Naive thymus-derived CD4-positive, alpha-beta T cell (primary cell): ENCODE data around the gene PATE3. TPM values are rescaled to one million over a fixed set of nuclear protein-coding genes. Genes with fewer than 3 reads are reported as not detected.

Experiments
- ATAC-seq: fragments of 150-1000 bp; cut with Tn5 transposase; 2 replicates; pipeline ENCODE4 v1.10.0; 2021; ENCODE audit warnings: mild to moderate bottlenecking, moderate library complexity
- CTCF ChIA-PET: fragments of 350-600 bp; sonication (Branson Sonifier 250); formaldehyde crosslinking; loops from one replicate; lab custom pipeline; 2021; ENCODE audit warnings: antibody characterized with exemption; lab: Charles Lee
- POLR2A ChIA-PET: fragments of 350-600 bp; sonication (Branson Sonifier 250); formaldehyde crosslinking; loops from one replicate; lab custom pipeline; 2021; ENCODE audit warnings: antibody characterized with exemption, inconsistent platforms; lab: Charles Lee
- DNase-seq, 9 donors: peaks; one replicate each; pipeline versions ENCODE4 v3.0.0 to v3.0.0-alpha.2; 2020 to 2022; ENCODE audit warnings: mixed read lengths in 1 of 9
- H3K27ac ChIP-seq: one replicate; pipeline ENCODE4 v1.7.0; 2013; ENCODE audit warnings: mild to moderate bottlenecking, low read depth, low read length, moderate library complexity
- H3K27me3 ChIP-seq, 2 donors: one replicate each; pipeline ENCODE4 v1.7.0; 2013; ENCODE audit warnings: low read length in 2 of 2, mild to moderate bottlenecking in 2 of 2, moderate library complexity in 2 of 2; ENCODE audit not compliant: control insufficient read depth in 2 of 2, insufficient read depth in 2 of 2
- H3K36me3 ChIP-seq, 3 experiments: 1 replicate in 2 of 3; 2 replicates in 1 of 3; pipeline ENCODE4 v1.7.0; 2013; ENCODE audit warnings: low read length in 3 of 3, mild to moderate bottlenecking in 3 of 3, moderate library complexity in 1 of 3; ENCODE audit not compliant: insufficient read depth in 3 of 3, control insufficient read depth in 2 of 3
- H3K4me1 ChIP-seq, 2 donors: one replicate each; pipeline ENCODE4 v1.7.0; 2013; ENCODE audit warnings: low read length in 2 of 2, mild to moderate bottlenecking in 2 of 2, moderate library complexity in 1 of 2; ENCODE audit not compliant: control insufficient read depth in 2 of 2, insufficient read depth in 2 of 2
- H3K4me3 ChIP-seq: 2 replicates; pipeline ENCODE4 v1.7.0; 2013; ENCODE audit warnings: mild to moderate bottlenecking, low read length
- H3K9me3 ChIP-seq, 3 experiments: 1 replicate in 2 of 3; 2 replicates in 1 of 3; pipeline ENCODE4 v1.7.0; 2013; ENCODE audit warnings: low read length in 3 of 3; ENCODE audit not compliant: control insufficient read depth in 2 of 3
- H3K27ac Mint-ChIP-seq, 9 donors: one replicate each; pipeline ENCODE4 v1.8.0; 2020 to 2022; ENCODE audit warnings: mixed read lengths in 9 of 9, mild to moderate bottlenecking in 8 of 9, moderate library complexity in 5 of 9, inconsistent platforms in 2 of 9
- H3K27me3 Mint-ChIP-seq, 5 donors: one replicate each; pipeline ENCODE4 v1.8.0; 2021 to 2022; ENCODE audit warnings: mixed read lengths in 5 of 5, mild to moderate bottlenecking in 1 of 5
- H3K36me3 Mint-ChIP-seq, 5 donors: one replicate each; pipeline ENCODE4 v1.8.0; 2020 to 2022; ENCODE audit warnings: mixed read lengths in 5 of 5, mild to moderate bottlenecking in 3 of 5, inconsistent platforms in 1 of 5
- H3K4me1 Mint-ChIP-seq, 7 donors: one replicate each; pipeline ENCODE4 v1.8.0; 2020 to 2022; ENCODE audit warnings: mixed read lengths in 7 of 7, mild to moderate bottlenecking in 3 of 7, inconsistent platforms in 1 of 7
- H3K4me3 Mint-ChIP-seq, 10 donors: one replicate each; pipeline ENCODE4 v1.8.0; 2020 to 2022; ENCODE audit warnings: mild to moderate bottlenecking in 10 of 10, mixed read lengths in 10 of 10, moderate library complexity in 6 of 10, inconsistent platforms in 2 of 10
- H3K9me3 Mint-ChIP-seq, 11 donors: one replicate each; pipeline ENCODE4 v1.8.0; 2020 to 2022; ENCODE audit warnings: mixed read lengths in 11 of 11, mild to moderate bottlenecking in 4 of 11, inconsistent platforms in 1 of 11, moderate library complexity in 1 of 11
- intact Hi-C, 2 donors: fragments of 100-400 bp; cut with micrococcal nuclease; formaldehyde crosslinking; loops; one replicate each; pipeline ENCODE4 v1.15.1; 2023
- polyA plus RNA-seq, 2 donors: library from polyadenylated mRNA; unstranded; fragments of 300-500 nt; fragmentation: Illumina TruSeq; gene quantifications; one replicate each; pipeline ENCODE4 v1.2.3, GENCODE V29; 2021
- total RNA-seq, 6 experiments: library from RNA in 5 of 6; stranded (reverse) in 5 of 6; gene quantifications; 1 replicate in 5 of 6; 2 replicates in 1 of 6; pipeline ENCODE4 v1.2.3 and lab custom pipeline; 2021 to 2026

PATE3 gene
- total and polyA plus RNA-seq, 7 experiments from 2014 or later: not detected

DNA sequence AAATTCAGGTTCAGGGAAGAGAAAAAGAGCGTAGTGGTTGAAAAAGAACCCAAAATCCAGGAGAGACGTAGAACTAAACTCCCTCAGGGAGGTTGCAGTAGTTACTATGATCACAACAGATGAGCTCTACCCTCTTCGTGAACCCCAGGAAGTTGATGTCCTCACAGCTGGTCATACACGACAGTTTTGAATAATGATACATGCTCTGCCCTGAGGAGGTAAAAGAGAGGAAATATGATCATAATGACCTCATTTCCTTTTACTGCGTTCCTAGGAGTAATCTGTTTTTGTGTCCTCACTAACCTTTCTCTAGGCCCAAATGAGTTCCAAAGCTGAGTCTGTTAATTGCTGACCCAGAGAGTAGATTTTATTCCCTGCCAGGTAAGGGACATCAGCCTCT lies 10.6 kb upstream of the PATE3 start:
- peaks cover 3 to 49% (median 12%) of the 10 kb centered on the region in 5 donors for H3K27me3 Mint-ChIP-seq
- no peaks in the 10 kb centered on the region for H3K4me1 ChIP-seq
- no peak overlapping the region for H3K4me3 ChIP-seq
- H3K4me3 Mint-ChIP-seq: no peak overlapping the region
- ChIA-PET CTCF (no interaction called here), POLR2A (no interaction called here)
- intact Hi-C loops: no loop called here
- ATAC-seq (peak; percentile 63), DNase-seq (no peak)
- H3K27ac Mint-ChIP-seq: peak overlapping the region in 1 of 9 donors; percentile 4
- H3K36me3 Mint-ChIP-seq: no peaks in the 10 kb centered on the region
- H3K9me3 Mint-ChIP-seq: peaks cover 0 to 5% (median 2%) of the 10 kb centered on the region in 11 donors
- H3K4me1 Mint-ChIP-seq: peaks cover 0 to 15% (median 0%) of the 10 kb centered on the region in 7 donors
- no peaks in the 10 kb centered on the region for H3K27me3 ChIP-seq
- no peak overlapping the region for H3K27ac ChIP-seq
- no peaks in the 10 kb centered on the region for H3K36me3 ChIP-seq
- H3K9me3 ChIP-seq: no peaks in the 10 kb centered on the region

GRCh38 chr11:125778728-125779127 lies 9.2 kb upstream of the PATE3 start, which contains the start of gene PATE2:
Gene PATE2 (minus strand): TSS chr11:125778828. CDS start chr11:125778773, 55 bp downstream.
- DNase-seq (no peak), ATAC-seq (no peak)
- H3K27ac Mint-ChIP-seq: peak within 1 kb of the TSS in 1 of 9 donors; percentile 4
- CTCF ChIA-PET: no interaction called here
- intact Hi-C loops: no loop called here
- H3K27ac ChIP-seq: no peak within 1 kb of the TSS
- H3K36me3 Mint-ChIP-seq: no peaks in the 10 kb centered on the region
- H3K27me3 Mint-ChIP-seq: peaks cover 3 to 43% (median 12%) of the 10 kb centered on the region in 5 donors
- H3K9me3 Mint-ChIP-seq: peaks cover 0 to 8% (median 2%) of the 10 kb centered on the region in 11 donors
- POLR2A ChIA-PET: no interaction called here
- H3K4me1 ChIP-seq: no peaks in the 10 kb centered on the region
- no peaks in the 10 kb centered on the region for H3K36me3 ChIP-seq
- no peak within 1 kb of the TSS for H3K4me3 ChIP-seq
- no peaks in the 10 kb centered on the region for H3K27me3 ChIP-seq
- H3K9me3 ChIP-seq: no peaks in the 10 kb centered on the region
- H3K4me1 Mint-ChIP-seq: peaks cover 0 to 16% (median 0%) of the 10 kb centered on the region in 7 donors
- H3K4me3 Mint-ChIP-seq: no peak within 1 kb of the TSS

GRCh38 chr11:125784678-125785077 lies 3.2 kb upstream of the PATE3 start:
- POLR2A ChIA-PET: no interaction called here
- H3K9me3 ChIP-seq: no peaks in the 10 kb centered on the region
- DNase-seq (peak in 3 of 9 donors; percentile 8 to 45 (median 20)), ATAC-seq (peak; percentile 60)
- H3K4me3 ChIP-seq: no peak overlapping the region
- Mint-ChIP-seq H3K4me1 (peaks cover 0 to 19% (median 0%) of the 10 kb centered on the region in 7 donors), H3K9me3 (peaks cover 0 to 8% (median 2%) of the 10 kb centered on the region in 11 donors), H3K4me3 (peak overlapping the region in 1 of 10 donors; percentile 18), H3K36me3 (no peaks in the 10 kb centered on the region), H3K27ac (peak overlapping the region in 1 of 9 donors; percentile 48), H3K27me3 (peaks cover 0 to 19% (median 7%) of the 10 kb centered on the region in 5 donors)
- no peaks in the 10 kb centered on the region for H3K27me3 ChIP-seq
- H3K36me3 ChIP-seq: no peaks in the 10 kb centered on the region
- CTCF ChIA-PET: interaction anchor here (0.6 kb wide), 1 partner anchor 378 kb away, joined by 5 read pairs; no protein-coding TSS in a partner anchor
- peaks cover 0 to 4% of the 10 kb centered on the region in 2 donors for H3K4me1 ChIP-seq
- no peak overlapping the region for H3K27ac ChIP-seq
- intact Hi-C loops: no loop called here

DNA sequence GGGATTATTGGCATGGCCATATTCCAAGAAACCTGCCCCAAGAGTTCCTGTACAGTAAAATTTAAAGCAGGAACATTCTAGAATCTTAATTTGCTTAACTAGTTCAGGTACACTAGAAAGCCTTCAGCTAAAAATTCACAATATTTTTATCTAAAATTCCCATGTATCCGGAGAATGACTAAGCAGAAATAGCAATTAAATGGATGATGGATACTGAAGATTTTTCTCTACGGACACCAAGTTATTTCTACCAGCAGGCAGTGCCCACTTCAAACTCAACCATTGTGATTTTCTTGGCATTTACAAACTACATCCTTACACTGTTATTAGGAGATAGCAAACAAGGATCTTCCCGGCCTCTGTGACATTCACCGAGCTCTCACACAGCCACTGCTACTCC lies 2.9 kb downstream of the PATE3 start:
- intact Hi-C loops: no loop called here
- no peak for ATAC-seq
- no peak overlapping the region for H3K27ac Mint-ChIP-seq

GRCh38 chr11:125797641-125798040 lies 9.7 kb downstream of the PATE3 start:
- Histone ChIP-seq H3K27me3 (no peaks in the 10 kb centered on the region), H3K27ac (no peak overlapping the region), H3K36me3 (no peaks in the 10 kb centered on the region), H3K4me3 (no peak overlapping the region), H3K9me3 (peaks cover 0 to 19% (median 4%) of the 10 kb centered on the region in 3 experiments), H3K4me1 (no peaks in the 10 kb centered on the region)
- DNase-seq (no peak), ATAC-seq (no peak)
- H3K27me3 Mint-ChIP-seq: peaks cover 0 to 42% (median 17%) of the 10 kb centered on the region in 5 donors
- H3K36me3 Mint-ChIP-seq: peaks cover 0 to 23% (median under 1%) of the 10 kb centered on the region in 5 donors
- ChIA-PET POLR2A (no interaction called here), CTCF (no interaction called here)
- no peak overlapping the region for H3K4me3 Mint-ChIP-seq
- no peaks in the 10 kb centered on the region for H3K4me1 Mint-ChIP-seq
- intact Hi-C loops: no loop called here
- peaks cover 11 to 94% (median 46%) of the 10 kb centered on the region in 11 donors for H3K9me3 Mint-ChIP-seq
- H3K27ac Mint-ChIP-seq: no peak overlapping the region

More for the DNA sequence above, 2.9 kb downstream of the PATE3 start:
- CTCF ChIA-PET: no interaction called here
- peaks cover 0 to 3% (median 0%) of the 10 kb centered on the region in 3 experiments for H3K9me3 ChIP-seq
- H3K36me3 ChIP-seq: no peaks in the 10 kb centered on the region
- POLR2A ChIA-PET: no interaction called here
- H3K4me3 ChIP-seq: no peak overlapping the region
- Mint-ChIP-seq H3K36me3 (peaks cover 0 to 8% (median 0%) of the 10 kb centered on the region in 5 donors), H3K4me3 (no peak overlapping the region), H3K27me3 (peaks cover 0 to 20% (median 10%) of the 10 kb centered on the region in 5 donors), H3K9me3 (peaks cover 0 to 33% (median 16%) of the 10 kb centered on the region in 11 donors), H3K4me1 (peaks cover 0 to 12% (median 0%) of the 10 kb centered on the region in 7 donors)
- no peaks in the 10 kb centered on the region for H3K27me3 ChIP-seq
- H3K27ac ChIP-seq: no peak overlapping the region
- DNase-seq: no peak
- H3K4me1 ChIP-seq: no peaks in the 10 kb centered on the region

- Mint-ChIP-seq H3K4me3 (no peak overlapping the region), H3K27ac (no peak overlapping the region), H3K4me1 (no peaks in the 10 kb centered on the region), H3K27me3 (peaks cover 0 to 32% (median 8%) of the 10 kb centered on the region in 5 donors), H3K36me3 (peaks cover 0 to 23% (median 3%) of the 10 kb centered on the region in 5 donors), H3K9me3 (peaks cover 18 to 87% (median 47%) of the 10 kb centered on the region in 11 donors)
- no peaks in the 10 kb centered on the region for H3K27me3 ChIP-seq
- ATAC-seq (no peak), DNase-seq (no peak)
- H3K9me3 ChIP-seq: peaks cover 0 to 26% (median 4%) of the 10 kb centered on the region in 3 experiments
- no peak overlapping the region for H3K27ac ChIP-seq
- no peaks in the 10 kb centered on the region for H3K36me3 ChIP-seq
- POLR2A ChIA-PET: no interaction called here
- CTCF ChIA-PET: no interaction called here
- intact Hi-C loops: no loop called here
- no peak overlapping the region for H3K4me3 ChIP-seq
- H3K4me1 ChIP-seq: no peaks in the 10 kb centered on the region
Observed at GRCh38 chr11:125799808-125800207, 11.9 kb downstream of the PATE3 start.

DNA sequence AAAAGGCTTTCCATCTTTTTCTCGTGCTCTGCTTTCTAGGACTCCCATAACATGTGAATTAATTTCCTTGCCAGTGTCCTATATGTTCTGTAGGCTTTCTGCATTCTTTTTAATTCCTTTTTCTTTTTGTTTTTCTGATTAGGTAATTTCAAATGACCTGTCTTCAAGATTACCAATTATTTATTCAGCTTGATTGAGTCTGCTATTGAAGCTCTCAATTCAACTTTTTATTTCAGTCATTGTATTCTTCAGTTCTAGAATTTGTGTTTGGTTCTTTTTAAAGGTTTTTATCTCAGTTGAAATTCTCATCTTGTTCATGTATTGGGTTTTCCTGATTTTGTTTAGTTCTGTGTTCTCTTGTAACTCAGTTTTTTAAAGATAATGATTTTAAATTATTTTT lies 14.5 kb downstream of the PATE3 start:
- ChIA-PET POLR2A (no interaction called here), CTCF (no interaction called here)
- Mint-ChIP-seq H3K9me3 (peaks cover 18 to 70% (median 40%) of the 10 kb centered on the region in 11 donors), H3K4me1 (no peaks in the 10 kb centered on the region), H3K36me3 (peaks cover 0 to 22% (median 3%) of the 10 kb centered on the region in 5 donors), H3K27ac (no peak overlapping the region), H3K27me3 (peaks cover 0 to 28% (median 24%) of the 10 kb centered on the region in 5 donors), H3K4me3 (no peak overlapping the region)
- Histone ChIP-seq H3K4me1 (no peaks in the 10 kb centered on the region), H3K27me3 (no peaks in the 10 kb centered on the region), H3K27ac (no peak overlapping the region), H3K4me3 (no peak overlapping the region), H3K9me3 (peaks cover 0 to 26% (median 4%) of the 10 kb centered on the region in 3 experiments), H3K36me3 (no peaks in the 10 kb centered on the region)
- intact Hi-C loops: no loop called here
- ATAC-seq: no peak
- no peak for DNase-seq
